ENCODE measurements around the gene GOLGA6B. TPM values are rescaled to one million over a fixed set of nuclear protein-coding genes. Genes with fewer than 3 reads are reported as not detected.

Gene GOLGA6B
- total RNA-seq, 1 donor from 2014 or later: not detected

GRCh38 chr15:72682772-72683171 is 28.3 kb downstream of the GOLGA6B start:
- Histone ChIP-seq H3K9me3 (ENCODE audit: low read depth) (no peaks in the 10 kb centered on the region), H3K27ac (no peak overlapping the region), H3F3A (ENCODE audit: low read depth) (peaks cover 23% of the 10 kb centered on the region), H3K36me3 (no peaks in the 10 kb centered on the region), H3K9ac (no peak overlapping the region), H3K4me3 (no peak overlapping the region), H3K4me1 (peaks cover 6% of the 10 kb centered on the region), H3K27me3 (peaks cover 28% of the 10 kb centered on the region), H2AFZ (replicated peaks) (no peak overlapping the region), H3K4me2 (no peak overlapping the region), H3K79me2 (ENCODE audit: low read depth) (peaks cover 8% of the 10 kb centered on the region), H4K20me1 (ENCODE audit: low read depth) (no peaks in the 10 kb centered on the region)
- DNase-seq (ENCODE audit: low spot score): peak; percentile 5
- no peaks in the 10 kb centered on the region for H3K9me3 Mint-ChIP-seq
- no peak for TF ChIP-seq EZH2 (IDR thresholded peaks at IDR 0.05)
- no peak for TF ChIP-seq EZH2phosphoT487 (IDR thresholded peaks at IDR 0.05)
- TF ChIP-seq, protein P1, sequence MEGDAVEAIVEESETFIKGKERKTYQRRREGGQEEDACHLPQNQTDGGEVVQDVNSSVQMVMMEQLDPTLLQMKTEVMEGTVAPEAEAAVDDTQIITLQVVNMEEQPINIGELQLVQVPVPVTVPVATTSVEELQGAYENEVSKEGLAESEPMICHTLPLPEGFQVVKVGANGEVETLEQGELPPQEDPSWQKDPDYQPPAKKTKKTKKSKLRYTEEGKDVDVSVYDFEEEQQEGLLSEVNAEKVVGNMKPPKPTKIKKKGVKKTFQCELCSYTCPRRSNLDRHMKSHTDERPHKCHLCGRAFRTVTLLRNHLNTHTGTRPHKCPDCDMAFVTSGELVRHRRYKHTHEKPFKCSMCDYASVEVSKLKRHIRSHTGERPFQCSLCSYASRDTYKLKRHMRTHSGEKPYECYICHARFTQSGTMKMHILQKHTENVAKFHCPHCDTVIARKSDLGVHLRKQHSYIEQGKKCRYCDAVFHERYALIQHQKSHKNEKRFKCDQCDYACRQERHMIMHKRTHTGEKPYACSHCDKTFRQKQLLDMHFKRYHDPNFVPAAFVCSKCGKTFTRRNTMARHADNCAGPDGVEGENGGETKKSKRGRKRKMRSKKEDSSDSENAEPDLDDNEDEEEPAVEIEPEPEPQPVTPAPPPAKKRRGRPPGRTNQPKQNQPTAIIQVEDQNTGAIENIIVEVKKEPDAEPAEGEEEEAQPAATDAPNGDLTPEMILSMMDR (IDR thresholded peaks at IDR 0.05): no peak
- H3K4me1 Mint-ChIP-seq: peaks cover 9% of the 10 kb centered on the region
- H3K27me3 Mint-ChIP-seq (ENCODE audit: insufficient read depth, low read depth): peaks cover 13% of the 10 kb centered on the region
- no peak overlapping the region for H3K27ac Mint-ChIP-seq
- H3K4me3 Mint-ChIP-seq: no peak overlapping the region
- H3K36me3 Mint-ChIP-seq: no peaks in the 10 kb centered on the region

DNA sequence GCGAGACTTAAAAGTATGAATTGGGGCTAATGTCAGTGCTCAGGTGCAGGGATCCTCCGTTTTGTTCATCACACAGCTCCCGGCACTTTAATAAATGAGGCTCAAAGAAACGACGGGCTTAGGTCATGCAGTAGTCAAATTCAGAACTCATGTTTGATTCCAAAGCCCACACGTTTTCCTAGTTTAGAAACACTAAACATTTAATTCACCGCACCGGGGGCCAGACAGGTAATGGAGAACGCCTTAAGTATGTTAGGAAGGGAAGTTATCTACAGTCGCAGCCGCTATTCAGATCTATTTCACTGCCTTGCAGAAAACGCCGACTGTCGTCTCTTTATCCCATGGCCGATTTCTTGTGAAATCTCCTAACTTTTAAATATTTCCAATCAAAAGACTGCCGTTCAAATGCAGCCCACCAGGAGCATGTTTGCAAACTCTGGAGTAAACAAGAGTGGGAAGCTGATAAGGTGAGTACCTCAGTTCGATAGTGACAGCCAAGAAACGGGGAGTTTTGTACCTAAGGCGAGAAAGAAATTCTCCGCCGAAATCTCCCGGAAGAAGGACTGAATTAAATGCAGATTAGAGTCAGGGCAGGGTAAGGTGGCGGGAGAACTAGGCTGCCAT is 30.9 kb downstream of the GOLGA6B start:
- TF ChIP-seq, protein P1 (IDR thresholded peaks at IDR 0.05): peak; percentile 6
- TF ChIP-seq EZH2phosphoT487 (IDR thresholded peaks at IDR 0.05): no peak
- Mint-ChIP-seq H3K27me3 (ENCODE audit: insufficient read depth, low read depth) (no peaks in the 10 kb centered on the region), H3K36me3 (no peaks in the 10 kb centered on the region), H3K27ac (peak overlapping the region; percentile 98), H3K4me3 (peak overlapping the region; percentile 97), H3K4me1 (peaks cover 9% of the 10 kb centered on the region), H3K9me3 (no peaks in the 10 kb centered on the region)
- Histone ChIP-seq H3K27me3 (peaks cover 2% of the 10 kb centered on the region), H3K9ac (peak overlapping the region; percentile 58), H3F3A (ENCODE audit: low read depth) (peaks cover 23% of the 10 kb centered on the region), H2AFZ (replicated peaks) (peak overlapping the region; percentile 66), H3K27ac (peak overlapping the region; percentile 34), H3K4me3 (peak overlapping the region; percentile 64), H3K36me3 (no peaks in the 10 kb centered on the region), H3K4me1 (peaks cover 6% of the 10 kb centered on the region), H3K79me2 (ENCODE audit: low read depth) (peaks cover 25% of the 10 kb centered on the region), H3K9me3 (ENCODE audit: low read depth) (no peaks in the 10 kb centered on the region), H3K4me2 (peak overlapping the region; percentile 86), H4K20me1 (ENCODE audit: low read depth) (no peaks in the 10 kb centered on the region)
- peak; percentile 14 for DNase-seq (ENCODE audit: low spot score)

- DNase-seq (ENCODE audit: low spot score): peak; percentile 94
- H3K9ac ChIP-seq: peak within 1 kb of the TSS; percentile 58
- H3K4me3 Mint-ChIP-seq: peak within 1 kb of the TSS; percentile 97
These were observed 31.7 kb downstream of the GOLGA6B start, which contains the start of the genes BBS4 and HIGD2B for GRCh38 chr15:72685925-72686794. Gene BBS4 (plus strand): TSS chr15:72686207. CDS start chr15:72686228, 21 bp downstream. Gene HIGD2B (minus strand): TSS chr15:72686182. CDS start chr15:72676374, 9,808 bp downstream.

More at GRCh38 chr15:72685925-72686794, 31.7 kb downstream of the GOLGA6B start, which contains the start of the genes BBS4 and HIGD2B:
- H4K20me1 ChIP-seq (ENCODE audit: low read depth): no peaks in the 10 kb centered on the region
- peak within 1 kb of the TSS; percentile 66 for H2AFZ ChIP-seq (replicated peaks)
- H3K36me3 Mint-ChIP-seq: no peaks in the 10 kb centered on the region
- peaks cover 6% of the 10 kb centered on the region for H3K4me1 ChIP-seq
- no peaks in the 10 kb centered on the region for H3K36me3 ChIP-seq
- H3K79me2 ChIP-seq (ENCODE audit: low read depth): peaks cover 25% of the 10 kb centered on the region
- peaks cover 23% of the 10 kb centered on the region for H3F3A ChIP-seq (ENCODE audit: low read depth)
- peak within 1 kb of the TSS; percentile 98 for H3K27ac Mint-ChIP-seq
- H3K9me3 Mint-ChIP-seq: no peaks in the 10 kb centered on the region
- H3K9me3 ChIP-seq (ENCODE audit: low read depth): no peaks in the 10 kb centered on the region
- no peak for TF ChIP-seq EZH2phosphoT487 (IDR thresholded peaks at IDR 0.05)
- TF ChIP-seq, protein P1 (IDR thresholded peaks at IDR 0.05): no peak
- no peak for TF ChIP-seq EZH2 (IDR thresholded peaks at IDR 0.05)
- peak within 1 kb of the TSS; percentile 86 for H3K4me2 ChIP-seq
- peak within 1 kb of the TSS; percentile 64 for H3K4me3 ChIP-seq
- H3K27me3 Mint-ChIP-seq (ENCODE audit: insufficient read depth, low read depth): no peaks in the 10 kb centered on the region
- H3K4me1 Mint-ChIP-seq: peaks cover 9% of the 10 kb centered on the region
- H3K27me3 ChIP-seq: no peaks in the 10 kb centered on the region
- H3K27ac ChIP-seq: peak within 1 kb of the TSS; percentile 34
